ENCODE results near the gene ASAP3.

The ASAP3 gene

DNA sequence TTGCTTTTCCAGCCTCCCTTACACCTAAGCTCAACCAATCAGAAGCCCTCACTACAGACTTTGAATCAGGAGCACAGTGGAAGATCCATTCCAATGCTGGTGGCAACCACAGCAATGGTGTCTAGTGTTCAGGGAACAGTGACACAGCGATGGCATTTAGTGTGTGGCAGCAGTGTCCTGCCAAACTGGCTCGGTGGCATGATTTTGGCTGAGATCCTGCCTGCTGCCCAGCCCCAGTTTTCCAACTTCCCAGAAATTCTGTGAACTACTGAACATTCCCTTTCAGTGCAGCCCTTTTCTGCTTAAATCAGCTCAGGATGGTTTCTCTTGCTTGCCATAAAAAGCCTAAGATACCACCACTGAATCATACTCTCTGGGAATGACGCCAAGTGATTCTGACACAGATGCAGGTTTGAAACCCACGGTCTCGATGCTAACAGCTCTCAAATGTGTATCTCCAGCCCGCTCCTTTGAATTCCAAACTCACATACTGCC lies 8.8 kb downstream of the ASAP3 start:
- no peaks in the 10 kb centered on the region for H3K9me3 Mint-ChIP-seq

GRCh38 chr1:23473037-23473800 lies 10.8 kb downstream of the ASAP3 start:
- TF ChIP-seq, protein P1, sequence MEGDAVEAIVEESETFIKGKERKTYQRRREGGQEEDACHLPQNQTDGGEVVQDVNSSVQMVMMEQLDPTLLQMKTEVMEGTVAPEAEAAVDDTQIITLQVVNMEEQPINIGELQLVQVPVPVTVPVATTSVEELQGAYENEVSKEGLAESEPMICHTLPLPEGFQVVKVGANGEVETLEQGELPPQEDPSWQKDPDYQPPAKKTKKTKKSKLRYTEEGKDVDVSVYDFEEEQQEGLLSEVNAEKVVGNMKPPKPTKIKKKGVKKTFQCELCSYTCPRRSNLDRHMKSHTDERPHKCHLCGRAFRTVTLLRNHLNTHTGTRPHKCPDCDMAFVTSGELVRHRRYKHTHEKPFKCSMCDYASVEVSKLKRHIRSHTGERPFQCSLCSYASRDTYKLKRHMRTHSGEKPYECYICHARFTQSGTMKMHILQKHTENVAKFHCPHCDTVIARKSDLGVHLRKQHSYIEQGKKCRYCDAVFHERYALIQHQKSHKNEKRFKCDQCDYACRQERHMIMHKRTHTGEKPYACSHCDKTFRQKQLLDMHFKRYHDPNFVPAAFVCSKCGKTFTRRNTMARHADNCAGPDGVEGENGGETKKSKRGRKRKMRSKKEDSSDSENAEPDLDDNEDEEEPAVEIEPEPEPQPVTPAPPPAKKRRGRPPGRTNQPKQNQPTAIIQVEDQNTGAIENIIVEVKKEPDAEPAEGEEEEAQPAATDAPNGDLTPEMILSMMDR (IDR thresholded peaks at IDR 0.05; ENCODE audit: unreplicated experiment in 3 of 3): no peak
- Mint-ChIP-seq H3K27ac (peak overlapping the region; percentile 48 to 63 (median 48)), H3K9me3 (no peaks in the 10 kb centered on the region), H3K4me3 (no peak overlapping the region), H3K36me3 (ENCODE audit: low read depth) (peaks cover 4% of the 10 kb centered on the region), H3K27me3 (ENCODE audit: low read depth) (no peaks in the 10 kb centered on the region), H3K4me1 (peaks cover 48% of the 10 kb centered on the region)

More for the DNA sequence above, 8.8 kb downstream of the ASAP3 start:
- Mint-ChIP-seq H3K4me3 (no peak overlapping the region), H3K36me3 (ENCODE audit: low read depth) (peaks cover 4% of the 10 kb centered on the region), H3K27me3 (ENCODE audit: low read depth) (no peaks in the 10 kb centered on the region), H3K27ac (peak overlapping the region in 1 of 3 experiments; percentile 38), H3K4me1 (peaks cover 62% of the 10 kb centered on the region)
- TF ChIP-seq, protein P1 (IDR thresholded peaks at IDR 0.05; ENCODE audit: unreplicated experiment in 3 of 3): no peak

- Mint-ChIP-seq H3K27ac (peak overlapping the region; percentile 7 to 48 (median 48)), H3K9me3 (no peaks in the 10 kb centered on the region), H3K4me1 (peaks cover 48% of the 10 kb centered on the region), H3K4me3 (no peak overlapping the region), H3K36me3 (ENCODE audit: low read depth) (peaks cover 4% of the 10 kb centered on the region), H3K27me3 (ENCODE audit: low read depth) (no peaks in the 10 kb centered on the region)
- TF ChIP-seq, protein P1 (IDR thresholded peaks at IDR 0.05; ENCODE audit: unreplicated experiment in 3 of 3): no peak
Observed at GRCh38 chr1:23472351-23473036, 11.5 kb downstream of the ASAP3 start.

- TF ChIP-seq, protein P1 (IDR thresholded peaks at IDR 0.05; ENCODE audit: unreplicated experiment in 3 of 3): no peak
- Mint-ChIP-seq H3K36me3 (ENCODE audit: low read depth) (peaks cover 4% of the 10 kb centered on the region), H3K27me3 (ENCODE audit: low read depth) (no peaks in the 10 kb centered on the region), H3K9me3 (no peaks in the 10 kb centered on the region), H3K4me3 (no peak overlapping the region), H3K27ac (peak overlapping the region in 2 of 3 experiments; percentile 1 to 48), H3K4me1 (peaks cover 46% of the 10 kb centered on the region)
Observed at GRCh38 chr1:23471473-23472075, 12.4 kb downstream of the ASAP3 start.

DNA sequence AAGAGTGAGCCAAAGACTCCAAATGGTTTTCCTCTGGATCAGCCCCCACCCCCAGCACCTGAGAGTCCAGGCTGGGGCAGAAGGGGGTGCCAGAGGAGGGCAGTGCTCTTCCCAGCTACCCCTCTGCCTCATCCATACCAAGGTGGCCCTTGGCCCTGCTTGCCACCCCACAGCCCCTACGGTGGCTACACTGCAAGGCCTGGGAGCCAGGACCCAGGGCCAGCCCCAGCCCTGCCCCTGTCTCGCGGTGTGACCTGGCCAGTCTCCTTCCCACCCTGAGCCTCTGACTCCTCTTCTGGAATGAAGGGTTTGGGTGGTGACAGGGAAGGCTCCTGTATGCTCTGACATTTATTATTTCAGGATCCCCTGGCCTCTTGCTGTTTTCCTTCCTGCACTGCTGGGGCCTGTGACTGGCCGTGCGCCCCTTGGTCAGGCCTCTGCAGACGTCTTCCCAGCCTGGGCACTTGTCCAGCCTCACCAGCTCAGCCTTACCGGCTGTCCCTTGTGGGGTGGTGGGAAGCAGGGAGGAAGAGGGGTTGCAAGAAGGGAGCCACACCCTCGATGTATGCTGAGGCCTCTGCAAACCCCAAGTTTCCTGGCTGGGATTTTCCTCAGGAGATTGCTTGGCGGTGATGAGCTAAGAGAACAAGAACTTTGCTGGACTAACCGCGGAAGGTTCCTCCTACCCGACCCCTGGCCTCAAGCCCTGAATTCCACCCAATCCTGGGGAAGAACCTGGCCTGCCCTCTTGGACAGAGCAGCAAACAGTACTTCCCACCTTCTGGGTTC lies 13.5 kb downstream of the ASAP3 start:
- Mint-ChIP-seq H3K4me3 (no peak overlapping the region), H3K9me3 (no peaks in the 10 kb centered on the region), H3K27me3 (ENCODE audit: low read depth) (no peaks in the 10 kb centered on the region), H3K4me1 (peaks cover 39% of the 10 kb centered on the region), H3K27ac (peak overlapping the region in 1 of 3 experiments; percentile 48), H3K36me3 (ENCODE audit: low read depth) (peaks cover 4% of the 10 kb centered on the region)
- TF ChIP-seq, protein P1 (IDR thresholded peaks at IDR 0.05; ENCODE audit: unreplicated experiment in 3 of 3): no peak

Data from nephron (organoid).